Measurements from ENCODE around the gene PTPRD. TPM values are rescaled to one million over a fixed set of nuclear protein-coding genes. Genes with fewer than 3 reads are reported as not detected.

The PTPRD gene
- total RNA-seq, 1 experiment from 2014 or later, result 70.1 TPM

- CTCF ChIA-PET, result no interaction called here
- POLR2A ChIA-PET, result no interaction called here
- Mint-ChIP-seq H3K27ac (ENCODE audit: unreplicated experiment) (no peak overlapping the region), H3K9me3 (ENCODE audit: unreplicated experiment) (no peaks in the 10 kb centered on the region), H3K36me3 (ENCODE audit: insufficient read depth, unreplicated experiment) (no peaks in the 10 kb centered on the region), H3K27me3 (ENCODE audit: insufficient read depth, unreplicated experiment) (no peaks in the 10 kb centered on the region), H3K4me3 (ENCODE audit: unreplicated experiment) (no peak overlapping the region), H3K4me1 (ENCODE audit: low read depth, unreplicated experiment) (no peaks in the 10 kb centered on the region)
- Histone ChIP-seq H3K9me3 (no peaks in the 10 kb centered on the region), H3K4me1 (no peaks in the 10 kb centered on the region), H3K27me3 (replicated peaks; ENCODE audit: control insufficient read depth, insufficient read depth, low read length) (no peaks in the 10 kb centered on the region), H3K4me3 (ENCODE audit: low read depth, low read length) (no peak overlapping the region), H3K36me3 (ENCODE audit: control insufficient read depth, insufficient read depth, low read length) (no peaks in the 10 kb centered on the region)
- no TSS peak for BruUV-seq (replicated peaks)
- TF ChIP-seq, protein P1, sequence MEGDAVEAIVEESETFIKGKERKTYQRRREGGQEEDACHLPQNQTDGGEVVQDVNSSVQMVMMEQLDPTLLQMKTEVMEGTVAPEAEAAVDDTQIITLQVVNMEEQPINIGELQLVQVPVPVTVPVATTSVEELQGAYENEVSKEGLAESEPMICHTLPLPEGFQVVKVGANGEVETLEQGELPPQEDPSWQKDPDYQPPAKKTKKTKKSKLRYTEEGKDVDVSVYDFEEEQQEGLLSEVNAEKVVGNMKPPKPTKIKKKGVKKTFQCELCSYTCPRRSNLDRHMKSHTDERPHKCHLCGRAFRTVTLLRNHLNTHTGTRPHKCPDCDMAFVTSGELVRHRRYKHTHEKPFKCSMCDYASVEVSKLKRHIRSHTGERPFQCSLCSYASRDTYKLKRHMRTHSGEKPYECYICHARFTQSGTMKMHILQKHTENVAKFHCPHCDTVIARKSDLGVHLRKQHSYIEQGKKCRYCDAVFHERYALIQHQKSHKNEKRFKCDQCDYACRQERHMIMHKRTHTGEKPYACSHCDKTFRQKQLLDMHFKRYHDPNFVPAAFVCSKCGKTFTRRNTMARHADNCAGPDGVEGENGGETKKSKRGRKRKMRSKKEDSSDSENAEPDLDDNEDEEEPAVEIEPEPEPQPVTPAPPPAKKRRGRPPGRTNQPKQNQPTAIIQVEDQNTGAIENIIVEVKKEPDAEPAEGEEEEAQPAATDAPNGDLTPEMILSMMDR (IDR thresholded peaks at IDR 0.05; ENCODE audit: insufficient read depth in 1 of 2, low read depth in 1 of 2, low read length in 1 of 2, severe bottlenecking in 1 of 2, unreplicated experiment in 1 of 2), result no peak
- intact Hi-C loops (cut with micrococcal nuclease; ENCODE audit: unreplicated experiment), result loop anchor here (2.0 kb wide), 1 partner anchor 36 kb away; no protein-coding TSS in a partner anchor
- no peak for DNase-seq
Measured at GRCh38 chr9:10232352-10232930, 380.4 kb downstream of the PTPRD start.

- CTCF ChIA-PET, result no interaction called here
- POLR2A ChIA-PET, result no interaction called here
- no peaks in the 10 kb centered on the region for H3K27me3 ChIP-seq (replicated peaks; ENCODE audit: control insufficient read depth, insufficient read depth, low read length)
- intact Hi-C loops (cut with micrococcal nuclease; ENCODE audit: unreplicated experiment), result no loop called here
- Mint-ChIP-seq H3K27ac (ENCODE audit: unreplicated experiment) (no peak overlapping the region), H3K27me3 (ENCODE audit: insufficient read depth, unreplicated experiment) (no peaks in the 10 kb centered on the region), H3K9me3 (ENCODE audit: unreplicated experiment) (no peaks in the 10 kb centered on the region), H3K4me1 (ENCODE audit: low read depth, unreplicated experiment) (no peaks in the 10 kb centered on the region), H3K4me3 (ENCODE audit: unreplicated experiment) (no peak overlapping the region), H3K36me3 (ENCODE audit: insufficient read depth, unreplicated experiment) (no peaks in the 10 kb centered on the region)
- no peaks in the 10 kb centered on the region for H3K4me1 ChIP-seq
- H3K36me3 ChIP-seq (ENCODE audit: control insufficient read depth, insufficient read depth, low read length), result no peaks in the 10 kb centered on the region
- no peaks in the 10 kb centered on the region for H3K9me3 ChIP-seq
- no peak for DNase-seq
- no TSS peak for BruUV-seq (replicated peaks)
- TF ChIP-seq, protein P1 (IDR thresholded peaks at IDR 0.05; ENCODE audit: insufficient read depth in 1 of 2, low read depth in 1 of 2, low read length in 1 of 2, severe bottlenecking in 1 of 2, unreplicated experiment in 1 of 2), result no peak
- H3K4me3 ChIP-seq (ENCODE audit: low read depth, low read length), result no peak overlapping the region
Measured at GRCh38 chr9:10230512-10230911, 382.3 kb downstream of the PTPRD start.

GRCh38 chr9:10228082-10228481 lies 384.7 kb downstream of the PTPRD start:
- no peak overlapping the region for H3K27ac Mint-ChIP-seq (ENCODE audit: unreplicated experiment)
- ChIA-PET CTCF (no interaction called here), POLR2A (no interaction called here)
- no peaks in the 10 kb centered on the region for H3K36me3 ChIP-seq (ENCODE audit: control insufficient read depth, insufficient read depth, low read length)
- H3K4me3 Mint-ChIP-seq (ENCODE audit: unreplicated experiment), result no peak overlapping the region
- H3K9me3 ChIP-seq, result no peaks in the 10 kb centered on the region
- H3K4me3 ChIP-seq (ENCODE audit: low read depth, low read length), result no peak overlapping the region
- BruUV-seq (replicated peaks), result no TSS peak
- H3K4me1 ChIP-seq, result no peaks in the 10 kb centered on the region
- DNase-seq, result no peak
- H3K27me3 Mint-ChIP-seq (ENCODE audit: insufficient read depth, unreplicated experiment), result no peaks in the 10 kb centered on the region
- H3K27me3 ChIP-seq (replicated peaks; ENCODE audit: control insufficient read depth, insufficient read depth, low read length), result no peaks in the 10 kb centered on the region
- H3K4me1 Mint-ChIP-seq (ENCODE audit: low read depth, unreplicated experiment), result no peaks in the 10 kb centered on the region
- intact Hi-C loops (cut with micrococcal nuclease; ENCODE audit: unreplicated experiment), result no loop called here
- TF ChIP-seq, protein P1 (IDR thresholded peaks at IDR 0.05; ENCODE audit: insufficient read depth in 1 of 2, low read depth in 1 of 2, low read length in 1 of 2, severe bottlenecking in 1 of 2, unreplicated experiment in 1 of 2), result no peak
- H3K9me3 Mint-ChIP-seq (ENCODE audit: unreplicated experiment), result no peaks in the 10 kb centered on the region
- no peaks in the 10 kb centered on the region for H3K36me3 Mint-ChIP-seq (ENCODE audit: insufficient read depth, unreplicated experiment)
